Activated T-helper 2 cell treated with anti-CD3 and anti-CD28 coated beads, Interferon-gamma antibody, Interleukin-2, Interleukin-4, amounts not matched to agents 10 μg/mL and 5 μg/mL and 100 μg/mL, durations not matched to agents 14 hours and 24 hours and 36 hours (primary cell): Measurements from ENCODE around the gene PDCD1. TPM values are rescaled to one million over a fixed set of nuclear protein-coding genes. Genes with fewer than 3 reads are reported as not detected.

Experiments
- DNase-seq: peaks from one replicate; pipeline ENCODE4 v3.0.0; 2021; ENCODE audit warnings: low spot score
- H3K27ac Mint-ChIP-seq: one replicate; pipeline ENCODE4 v1.8.0; 2021; ENCODE audit warnings: mixed read lengths
- H3K27me3 Mint-ChIP-seq: one replicate; pipeline ENCODE4 v1.8.0; 2021; ENCODE audit warnings: low read depth, mixed read lengths
- H3K36me3 Mint-ChIP-seq: one replicate; pipeline ENCODE4 v1.8.0; 2021; ENCODE audit warnings: low read depth, mixed read lengths
- H3K4me1 Mint-ChIP-seq: one replicate; pipeline ENCODE4 v1.8.0; 2021; ENCODE audit warnings: low read depth, mixed read lengths
- H3K4me3 Mint-ChIP-seq: one replicate; pipeline ENCODE4 v1.8.0; 2021; ENCODE audit warnings: low read depth, mild to moderate bottlenecking, moderate library complexity, mixed read lengths
- H3K9me3 Mint-ChIP-seq: one replicate; pipeline ENCODE4 v1.8.0; 2021; ENCODE audit warnings: mixed read lengths
- intact Hi-C: fragments of 100-400 bp; cut with micrococcal nuclease; formaldehyde crosslinking; loops from one replicate; pipeline ENCODE4 v1.15.1; 2023
- total RNA-seq: library from RNA; stranded (reverse); gene quantifications from 2 replicates; pipeline ENCODE4 v1.2.3, GENCODE V29; 2022

Gene PDCD1
- total RNA-seq, 1 donor from 2014 or later, result 44.7 TPM

- H3K9me3 Mint-ChIP-seq, result peaks cover 4% of the 10 kb centered on the region
- no peak overlapping the region for H3K27ac Mint-ChIP-seq
- H3K36me3 Mint-ChIP-seq, result peaks cover 24% of the 10 kb centered on the region
- intact Hi-C loops, result no loop called here
- DNase-seq, result no peak
- H3K27me3 Mint-ChIP-seq, result peaks cover 2% of the 10 kb centered on the region
- peaks cover 4% of the 10 kb centered on the region for H3K4me1 Mint-ChIP-seq
- no peak overlapping the region for H3K4me3 Mint-ChIP-seq
These were observed 33.2 kb upstream of the PDCD1 start for GRCh38 chr2:241891988-241892298.

GRCh38 chr2:241891315-241891987, 32.8 kb upstream of the PDCD1 start:
- Mint-ChIP-seq H3K4me3 (no peak overlapping the region), H3K9me3 (peaks cover 4% of the 10 kb centered on the region), H3K36me3 (peaks cover 25% of the 10 kb centered on the region), H3K27me3 (peaks cover 2% of the 10 kb centered on the region), H3K4me1 (peaks cover 4% of the 10 kb centered on the region), H3K27ac (no peak overlapping the region)
- no peak for DNase-seq
- intact Hi-C loops, result no loop called here

- H3K27ac Mint-ChIP-seq, result no peak overlapping the region
- H3K4me3 Mint-ChIP-seq, result no peak overlapping the region
- intact Hi-C loops, result no loop called here
- peaks cover 4% of the 10 kb centered on the region for H3K4me1 Mint-ChIP-seq
- peaks cover 4% of the 10 kb centered on the region for H3K9me3 Mint-ChIP-seq
- H3K36me3 Mint-ChIP-seq, result peaks cover 25% of the 10 kb centered on the region
- no peaks in the 10 kb centered on the region for H3K27me3 Mint-ChIP-seq
- no peak for DNase-seq
These were observed 32.0 kb upstream of the PDCD1 start for GRCh38 chr2:241890524-241891235.

- H3K4me3 Mint-ChIP-seq, result no peak overlapping the region
- intact Hi-C loops, result no loop called here
- no peaks in the 10 kb centered on the region for H3K27me3 Mint-ChIP-seq
- H3K9me3 Mint-ChIP-seq, result peaks cover 4% of the 10 kb centered on the region
- no peak for DNase-seq
- H3K4me1 Mint-ChIP-seq, result peaks cover 4% of the 10 kb centered on the region
- peaks cover 27% of the 10 kb centered on the region for H3K36me3 Mint-ChIP-seq
- no peak overlapping the region for H3K27ac Mint-ChIP-seq
These were observed 29.9 kb upstream of the PDCD1 start for GRCh38 chr2:241888641-241889040.

GRCh38 chr2:241887806-241888522, 29.3 kb upstream of the PDCD1 start:
- intact Hi-C loops, result no loop called here
- peaks cover 4% of the 10 kb centered on the region for H3K9me3 Mint-ChIP-seq

GRCh38 chr2:241886840-241887447, 28.2 kb upstream of the PDCD1 start:
- H3K27me3 Mint-ChIP-seq, result no peaks in the 10 kb centered on the region
- peaks cover 15% of the 10 kb centered on the region for H3K4me1 Mint-ChIP-seq
- no peak overlapping the region for H3K4me3 Mint-ChIP-seq
- peaks cover 27% of the 10 kb centered on the region for H3K36me3 Mint-ChIP-seq
- no peak for DNase-seq
- intact Hi-C loops, result no loop called here
- no peak overlapping the region for H3K27ac Mint-ChIP-seq
- peaks cover 4% of the 10 kb centered on the region for H3K9me3 Mint-ChIP-seq

More at GRCh38 chr2:241887806-241888522, 29.3 kb upstream of the PDCD1 start:
- Mint-ChIP-seq H3K27me3 (no peaks in the 10 kb centered on the region), H3K4me3 (no peak overlapping the region), H3K4me1 (peaks cover 6% of the 10 kb centered on the region), H3K27ac (no peak overlapping the region), H3K36me3 (peaks cover 27% of the 10 kb centered on the region)
- no peak for DNase-seq

GRCh38 chr2:241885946-241886643, 27.4 kb upstream of the PDCD1 start:
- peaks cover 27% of the 10 kb centered on the region for H3K36me3 Mint-ChIP-seq
- intact Hi-C loops, result no loop called here
- no peak overlapping the region for H3K4me3 Mint-ChIP-seq

GRCh38 chr2:241885291-241885945, 26.7 kb upstream of the PDCD1 start:
- peaks cover 27% of the 10 kb centered on the region for H3K36me3 Mint-ChIP-seq
- no peak overlapping the region for H3K4me3 Mint-ChIP-seq
- DNase-seq, result no peak
- peaks cover 20% of the 10 kb centered on the region for H3K4me1 Mint-ChIP-seq
- intact Hi-C loops, result no loop called here
- H3K27me3 Mint-ChIP-seq, result no peaks in the 10 kb centered on the region
- peaks cover 4% of the 10 kb centered on the region for H3K9me3 Mint-ChIP-seq
- no peak overlapping the region for H3K27ac Mint-ChIP-seq

More at GRCh38 chr2:241885946-241886643, 27.4 kb upstream of the PDCD1 start:
- Mint-ChIP-seq H3K9me3 (peaks cover 4% of the 10 kb centered on the region), H3K27ac (peak overlapping the region; percentile 11), H3K27me3 (no peaks in the 10 kb centered on the region), H3K4me1 (peaks cover 17% of the 10 kb centered on the region)
- no peak for DNase-seq

GRCh38 chr2:241884951-241885290, 26.2 kb upstream of the PDCD1 start:
- intact Hi-C loops, result no loop called here
- Mint-ChIP-seq H3K36me3 (peaks cover 27% of the 10 kb centered on the region), H3K27ac (no peak overlapping the region), H3K27me3 (no peaks in the 10 kb centered on the region), H3K4me1 (peaks cover 21% of the 10 kb centered on the region), H3K4me3 (no peak overlapping the region), H3K9me3 (peaks cover 4% of the 10 kb centered on the region)
- DNase-seq, result no peak

GRCh38 chr2:241882091-241882625, 23.5 kb upstream of the PDCD1 start:
- Mint-ChIP-seq H3K36me3 (peaks cover 7% of the 10 kb centered on the region), H3K4me1 (peaks cover 18% of the 10 kb centered on the region), H3K9me3 (no peaks in the 10 kb centered on the region), H3K4me3 (peak overlapping the region; percentile 89), H3K27ac (peak overlapping the region; percentile 47), H3K27me3 (no peaks in the 10 kb centered on the region)
- intact Hi-C loops, result no loop called here
- DNase-seq, result no peak

- Mint-ChIP-seq H3K4me3 (peak overlapping the region; percentile 89), H3K36me3 (peaks cover 4% of the 10 kb centered on the region), H3K27ac (peak overlapping the region; percentile 90), H3K27me3 (no peaks in the 10 kb centered on the region), H3K9me3 (no peaks in the 10 kb centered on the region), H3K4me1 (peaks cover 18% of the 10 kb centered on the region)
- intact Hi-C loops, result loop anchor here (1.0 kb wide), 3 partner anchors 146 to 194 kb away; partner anchors contain the start of genes D2HGDH, DTYMK and ING5
- no peak for DNase-seq
These were observed 21.8 kb upstream of the PDCD1 start for GRCh38 chr2:241880311-241881073.
